Measurements from ENCODE around the gene NME3. TPM values are rescaled to one million over a fixed set of nuclear protein-coding genes. Genes with fewer than 3 reads are reported as not detected.

NME3 gene
- total and polyA plus RNA-seq, 12 donors: 0.95 to 1,073 (median 181) TPM

GRCh38 chr16:1763521-1764511, 7.5 kb downstream of the NME3 start:
- no peaks in the 10 kb centered on the region for H3K9me3 ChIP-seq (replicated peaks in 1 of 3)
- no peak overlapping the region for H3K4me3 ChIP-seq
- peaks cover 0 to 81% of the 10 kb centered on the region in 2 donors for H3K36me3 ChIP-seq (replicated peaks in 1 of 2)
- peak overlapping the region in 1 of 5 donors; percentile 1 for H3K27ac ChIP-seq
- no peak for TF ChIP-seq POLR2A (IDR thresholded peaks at IDR 0.05)
- TF ChIP-seq CTCF (IDR thresholded peaks at IDR 0.05): peak in 4 of 6 experiments; percentile 9 to 43 (median 26)
- intact Hi-C loops (cut with DNase I): no loop called here
- 73 to 87% (median 75%) methylated on average over 21 to 81 of the region's 81 CpGs for WGBS, 4 donors
- H3K4me1 ChIP-seq (replicated peaks in 1 of 2): no peaks in the 10 kb centered on the region
- no peaks in the 10 kb centered on the region for H3K27me3 ChIP-seq
- peak in 1 of 7 donors; percentile 36 for DNase-seq

- Histone ChIP-seq H3K4me3 (no peak overlapping the region), H3K36me3 (replicated peaks in 1 of 2) (peaks cover 0 to 78% of the 10 kb centered on the region in 2 donors), H3K9me3 (replicated peaks in 1 of 3) (no peaks in the 10 kb centered on the region), H3K4me1 (replicated peaks in 1 of 2) (no peaks in the 10 kb centered on the region), H3K27me3 (no peaks in the 10 kb centered on the region), H3K27ac (no peak overlapping the region)
- peak in 1 of 7 donors; percentile 33 for DNase-seq
- 81 to 87% (median 85%) methylated on average over 13 to 24 of the region's 24 CpGs for WGBS, 4 donors
- intact Hi-C loops (cut with DNase I): no loop called here
- TF ChIP-seq POLR2A (IDR thresholded peaks at IDR 0.05): no peak
- TF ChIP-seq CTCF (IDR thresholded peaks at IDR 0.05): no peak
Measured at GRCh38 chr16:1762879-1763520, 8.3 kb downstream of the NME3 start.

GRCh38 chr16:1762196-1762878, 9.0 kb downstream of the NME3 start:
- Histone ChIP-seq H3K4me1 (replicated peaks in 1 of 2) (no peaks in the 10 kb centered on the region), H3K27ac (no peak overlapping the region), H3K4me3 (no peak overlapping the region), H3K36me3 (replicated peaks in 1 of 2) (peaks cover 0 to 77% of the 10 kb centered on the region in 2 donors), H3K9me3 (replicated peaks in 1 of 3) (no peaks in the 10 kb centered on the region), H3K27me3 (no peaks in the 10 kb centered on the region)
- no peak for DNase-seq
- TF ChIP-seq POLR2A (IDR thresholded peaks at IDR 0.05) (no peak), CTCF (IDR thresholded peaks at IDR 0.05) (no peak)
- 91 to 93% (median 91%) methylated on average over 20 to 29 of the region's 30 CpGs for WGBS, 4 donors
- intact Hi-C loops (cut with DNase I): no loop called here

- Histone ChIP-seq H3K9me3 (replicated peaks in 1 of 3) (no peaks in the 10 kb centered on the region), H3K36me3 (replicated peaks in 1 of 2) (peaks cover 0 to 71% of the 10 kb centered on the region in 2 donors), H3K4me1 (replicated peaks in 1 of 2) (no peaks in the 10 kb centered on the region), H3K27ac (no peak overlapping the region), H3K27me3 (no peaks in the 10 kb centered on the region), H3K4me3 (no peak overlapping the region)
- DNase-seq: peak in 1 of 7 donors; percentile 18
- intact Hi-C loops (cut with DNase I): no loop called here
- WGBS, 4 donors: 93 to 94% (median 93%) methylated on average over 9 to 15 of the region's 15 CpGs
- TF ChIP-seq POLR2A (IDR thresholded peaks at IDR 0.05): no peak
- TF ChIP-seq CTCF (IDR thresholded peaks at IDR 0.05): no peak
Measured at GRCh38 chr16:1761751-1762150, 9.6 kb downstream of the NME3 start.
